HepG2 (cell line): Measurements from ENCODE around the gene BCL11B. TPM values are rescaled to one million over a fixed set of nuclear protein-coding genes. Genes with fewer than 3 reads are reported as not detected.

Source experiments
- ATAC-seq: fragments of 200-7000 bp; cut with Tn5 transposase; 3 replicates; pipeline ENCODE4 v1.9.1; 2020; ENCODE audit warnings: mild to moderate bottlenecking, moderate library complexity
- BruUV-seq: library from RNA; stranded (reverse); fragments of 400-500 nt; replicated peaks from 2 replicates; lab custom pipeline; 2021; lab: Mats Ljungman, UMichigan
- CTCF ChIA-PET: fragments of 300-600 bp; formaldehyde crosslinking; extraction: SDS; loops from one replicate; lab custom pipeline; 2021; ENCODE audit warnings: low total read pairs, inconsistent platforms, low intra/inter-chr PET ratio; lab: Yijun Ruan, JAX
- POLR2A ChIA-PET: fragments of 350-600 bp; sonication (Branson Sonifier 250); formaldehyde crosslinking; loops from one replicate; lab custom pipeline; 2020; ENCODE audit warnings: antibody characterized with exemption, inconsistent platforms; lab: Yijun Ruan, JAX
- DNase-seq: peaks from one replicate; pipeline ENCODE4 v3.0.0-alpha.2; 2015; ENCODE audit warnings: low spot score
- FAIRE-seq: peaks from 3 replicates; lab custom pipeline; 2011; peaks lifted over from hg19 to GRCh38; lab: Jason Lieb, UNC
- H2AFZ ChIP-seq: one replicate; pipeline ENCODE4 v1.6.1; 2011; ENCODE audit warnings: low read length, inconsistent platforms
- H3K27ac ChIP-seq: fragments of 300-600 bp; 3 replicates; pipeline ENCODE4 v1.8.0; 2011; ENCODE audit warnings: mixed run types, mild to moderate bottlenecking, mixed read lengths, low read length, inconsistent platforms; ENCODE audit not compliant: insufficient read depth; ENCODE audit errors: extremely low read length
- H3K27me3 ChIP-seq, 2 experiments: fragments of 200-600 bp in 1 of 2; 2 replicates in 1 of 2; 3 replicates in 1 of 2; pipeline versions ENCODE4 v1.6.0 to v1.8.0; 2011; ENCODE audit warnings: low read length in 2 of 2, mild to moderate bottlenecking in 2 of 2, moderate library complexity in 2 of 2, inconsistent platforms in 1 of 2; ENCODE audit not compliant: insufficient read depth in 2 of 2, control insufficient read depth in 1 of 2
- H3K36me3 ChIP-seq, 2 experiments: fragments of 200-600 bp in 1 of 2; replicated peaks in 1 of 2; 2 replicates in 1 of 2; 3 replicates in 1 of 2; pipeline versions ENCODE4 v1.5.1 to v1.8.0; 2011; ENCODE audit warnings: low read length in 2 of 2, inconsistent platforms in 1 of 2; ENCODE audit not compliant: insufficient read depth in 2 of 2, control insufficient read depth in 1 of 2
- H3K4me1 ChIP-seq: 2 replicates; pipeline ENCODE4 v1.5.1; 2012; ENCODE audit warnings: low read length, inconsistent platforms; ENCODE audit not compliant: insufficient read depth
- H3K4me2 ChIP-seq: 2 replicates; pipeline ENCODE4 v1.6.0; 2011; ENCODE audit warnings: low read depth, low read length, inconsistent platforms
- H3K4me3 ChIP-seq, 3 experiments: fragments of 200-600 bp in 1 of 3; sonication (generic), shearing (Covaris generic) in 1 of 3; replicated peaks in 1 of 3; 2 replicates each; pipeline ENCODE4 v1.5.1; 2011 to 2016; ENCODE audit warnings: low read length in 3 of 3, inconsistent platforms in 2 of 3, low read depth in 2 of 3, mild to moderate bottlenecking in 2 of 3, control low read depth in 1 of 3, mixed read lengths in 1 of 3; ENCODE audit not compliant: insufficient read depth in 1 of 3
- H3K79me2 ChIP-seq: one replicate; pipeline ENCODE4 v1.6.1; 2011; ENCODE audit warnings: low read length, inconsistent platforms; ENCODE audit not compliant: insufficient read depth
- H3K9ac ChIP-seq: 2 replicates; pipeline ENCODE4 v1.6.0; 2011; ENCODE audit warnings: mild to moderate bottlenecking, low read depth, low read length, inconsistent platforms; ENCODE audit not compliant: insufficient read depth
- H3K9me3 ChIP-seq: 2 replicates; pipeline ENCODE4 v1.5.1; 2012; ENCODE audit warnings: mild to moderate bottlenecking, low read length
- H4K20me1 ChIP-seq: 2 replicates; pipeline ENCODE4 v1.6.0; 2011; ENCODE audit warnings: inconsistent platforms, mild to moderate bottlenecking, low read length, moderate library complexity; ENCODE audit not compliant: insufficient read depth
- ARHGAP35 ChIP-seq: sonication (generic); formaldehyde crosslinking; IDR thresholded peaks from 2 replicates; pipeline ENCODE4 v1.9.0; 2022; ENCODE audit warnings: mild to moderate bottlenecking, inconsistent platforms, moderate library complexity, missing genetic modification reagents, borderline replicate concordance
- CHCHD3 ChIP-seq: sonication (generic); formaldehyde crosslinking; IDR thresholded peaks from 2 replicates; pipeline ENCODE4 v1.8.0; 2022; ENCODE audit warnings: mild to moderate bottlenecking, missing genetic modification reagents, moderate library complexity
- GLI4 ChIP-seq: sonication (generic); formaldehyde crosslinking; IDR thresholded peaks from 2 replicates; pipeline ENCODE4 v1.5.1; 2020; ENCODE audit warnings: missing genetic modification reagents, mild to moderate bottlenecking, moderate library complexity, borderline replicate concordance
- KDM6A ChIP-seq: IDR thresholded peaks from 2 replicates; pipeline ENCODE4 v1.6.1; 2016; ENCODE audit warnings: low read depth
- MAF1 ChIP-seq: sonication (generic); formaldehyde crosslinking; IDR thresholded peaks from 2 replicates; pipeline ENCODE4 v1.5.0; 2020; ENCODE audit warnings: missing genetic modification reagents, borderline replicate concordance
- NCOR1 ChIP-seq: fragments of 200-600 bp; sonication (generic); IDR thresholded peaks from 2 replicates; pipeline ENCODE4 v1.7.0; 2017; ENCODE audit warnings: antibody characterized with exemption, low read length, borderline replicate concordance
- POLR2AphosphoS2 ChIP-seq: IDR thresholded peaks from 2 replicates; pipeline ENCODE4 v1.6.1; 2011; ENCODE audit warnings: low read depth, low read length, improper control_type of control experiment
- SP1 ChIP-seq, 2 experiments: fragments of 450-650 bp in 1 of 2; sonication (generic) in 1 of 2; formaldehyde crosslinking in 1 of 2; IDR thresholded peaks; 2 replicates each; pipeline versions ENCODE4 v1.4.0 to v1.6.1; 2016 to 2020; ENCODE audit warnings: missing genetic modification reagents in 1 of 2
- ZBTB7B ChIP-seq: sonication (generic); formaldehyde crosslinking; IDR thresholded peaks from 2 replicates; pipeline ENCODE4 v1.4.0; 2020; ENCODE audit warnings: missing genetic modification reagents
- ZNF274 ChIP-seq: sonication (generic); formaldehyde crosslinking; IDR thresholded peaks from 2 replicates; pipeline ENCODE4 v1.5.1; 2020; ENCODE audit warnings: mild to moderate bottlenecking, missing genetic modification reagents
- ZNF326 ChIP-seq: sonication (generic); formaldehyde crosslinking; IDR thresholded peaks from 2 replicates; pipeline ENCODE4 v1.4.0; 2020; ENCODE audit warnings: missing genetic modification reagents, borderline replicate concordance
- ZNF350 ChIP-seq: sonication (generic); formaldehyde crosslinking; IDR thresholded peaks from 2 replicates; pipeline ENCODE4 v1.4.0; 2020; ENCODE audit warnings: mild to moderate bottlenecking, low read depth, missing genetic modification reagents, borderline replicate concordance
- ZNF703 ChIP-seq: sonication (generic); formaldehyde crosslinking; IDR thresholded peaks from 2 replicates; pipeline ENCODE4 v1.5.1; 2020; ENCODE audit warnings: missing genetic modification reagents, mild to moderate bottlenecking, moderate library complexity, borderline replicate concordance
- WGBS: methylation state at CpG from one replicate; pipeline ENCODE4 v1.1.6; 2017; ENCODE audit warnings: low lambda C conversion rate; 5-methylcytosine and 5-hydroxymethylcytosine counted together
- in situ Hi-C: cut with HindIII; loops from 2 replicates; pipeline ENCODE4 v1.10.0; 2017; ENCODE audit warnings: low pct_unique_long_range_greater_than_20kb; ENCODE audit not compliant: extremely low pct_ligation_motif_present
- intact Hi-C: fragments of 100-400 bp; cut with micrococcal nuclease; formaldehyde crosslinking; loops from one replicate; pipeline ENCODE4 v1.10.0; 2022; ENCODE audit not compliant: unreplicated experiment
- polyA plus RNA-seq, 8 experiments: library from polyadenylated mRNA; depleted of rRNA in 3 of 8; stranded (reverse) in 7 of 8; unstranded in 1 of 8; fragments of >200 nt; fragmentation: Illumina TruSeq in 4 of 8; extraction: Trizol in 4 of 8; gene quantifications; 2 replicates each; pipeline versions ENCODE4 v1.2.1 to v1.2.3, GENCODE V29; 2011 to 2016; ENCODE audit warnings: low read depth in 4 of 8, missing spikeins in 1 of 8, mixed read lengths in 1 of 8; ENCODE audit not compliant: insufficient read depth in 1 of 8
- total RNA-seq, 5 experiments: library from RNA; depleted of rRNA; stranded (reverse); fragments of >200 nt; fragmentation: Illumina TruSeq; extraction: Trizol; gene quantifications; 2 replicates each; pipeline ENCODE4 v1.2.3, GENCODE V29; 2016; ENCODE audit warnings: low read depth in 1 of 5
- TF ChIP-seq, protein P1 (sequence below): IDR thresholded peaks from 2 replicates; pipeline ENCODE4 v1.6.1; 2016; ENCODE audit warnings: low read depth, missing genetic modification reagents, missing compliant biosample characterization
- TF ChIP-seq, protein P2 (sequence below): sonication (generic); formaldehyde crosslinking; IDR thresholded peaks from 2 replicates; pipeline ENCODE4 v1.5.1; 2020; ENCODE audit warnings: missing genetic modification reagents, mild to moderate bottlenecking, borderline replicate concordance

BCL11B gene
- total and polyA plus RNA-seq, 2 of the 13 experiments (the other 11 are each of a cell fraction or from before 2014, with no cell fraction given), result not detected

DNA sequence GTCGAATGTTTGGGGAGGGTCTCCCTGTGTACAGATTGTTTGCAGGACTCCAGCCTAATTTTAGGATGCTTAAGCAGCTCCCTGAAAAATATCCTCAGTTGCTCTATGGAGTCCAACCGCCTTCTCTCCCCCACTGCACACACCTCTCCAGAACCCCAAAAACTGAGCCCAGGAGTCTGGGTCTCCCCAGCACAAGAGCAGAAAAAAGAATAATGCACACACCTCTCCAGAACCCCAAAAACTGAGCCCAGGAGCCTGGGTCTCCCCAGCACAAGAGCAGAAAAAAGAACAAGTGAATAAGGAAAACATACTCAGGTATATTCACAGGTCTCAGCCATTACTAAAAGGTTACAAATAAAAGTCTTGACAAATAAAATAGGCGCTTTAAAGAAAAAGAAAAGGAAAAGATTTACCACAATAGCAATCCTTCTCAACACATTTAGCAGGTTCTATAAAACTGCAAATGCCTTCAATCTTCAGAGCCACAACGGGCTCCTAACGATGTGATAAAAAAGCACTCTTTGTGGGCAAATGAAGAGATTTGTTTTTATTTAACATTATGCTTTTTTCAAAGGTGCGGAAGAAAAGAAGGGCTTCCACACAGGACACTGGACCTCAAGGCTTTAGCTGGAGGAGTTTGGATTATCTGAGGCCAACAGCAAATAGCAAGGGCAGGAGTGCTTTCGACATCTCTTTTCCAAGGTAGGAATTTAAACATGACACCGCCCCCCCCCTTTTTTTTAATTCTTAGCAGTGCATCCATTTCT is 8.2 kb downstream of the BCL11B start (continued):
- no peak for TF ChIP-seq KDM6A (CRISPR knock-in tag)
- no peak for TF ChIP-seq SP1 (IDR thresholded peaks at IDR 0.05)
- no peak for TF ChIP-seq SP1 (CRISPR knock-in tag; IDR thresholded peaks at IDR 0.05)
- TF ChIP-seq CHCHD3 (CRISPR knock-in tag), result no peak
- TF ChIP-seq ARHGAP35 (CRISPR knock-in tag), result no peak
- TF ChIP-seq ZBTB7B (CRISPR knock-in tag), result no peak
- no peak for TF ChIP-seq ZNF326 (CRISPR knock-in tag)

DNA sequence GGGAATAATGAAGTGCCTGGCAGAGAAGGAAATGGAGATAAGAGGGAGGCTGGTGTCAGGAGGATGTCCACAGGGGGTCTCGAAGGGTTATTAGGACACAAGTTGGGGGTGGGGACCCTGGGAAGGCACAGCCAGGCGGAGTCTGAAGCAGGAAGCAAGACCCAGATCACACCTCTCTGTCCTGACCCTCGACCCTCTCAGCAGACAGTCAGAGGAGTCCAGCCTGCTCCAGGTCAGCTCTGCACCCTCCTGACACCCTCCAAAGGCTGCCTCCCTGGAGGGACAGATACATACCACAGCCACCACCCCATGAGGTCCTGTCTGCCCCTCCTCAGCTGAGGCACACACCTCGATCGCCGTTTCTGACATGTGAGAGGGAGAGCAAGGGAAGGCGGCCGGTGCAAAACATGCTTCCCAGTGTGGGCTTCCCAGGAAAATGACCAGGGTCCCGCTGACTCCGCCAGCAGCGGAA is 9.0 kb downstream of the BCL11B start:
- in situ Hi-C loops, result loop anchor here (10.0 to 25.0 kb wide), 3 partner anchors 138 to 1276 kb away; no protein-coding TSS in a partner anchor
- no peak overlapping the region for H3K27ac ChIP-seq
- no peak for TF ChIP-seq ZNF274 (CRISPR knock-in tag)
- no peak for TF ChIP-seq POLR2AphosphoS2
- TF ChIP-seq NCOR1, result no peak
- no peak for TF ChIP-seq ZNF703 (CRISPR knock-in tag)
- TF ChIP-seq, protein P1, sequence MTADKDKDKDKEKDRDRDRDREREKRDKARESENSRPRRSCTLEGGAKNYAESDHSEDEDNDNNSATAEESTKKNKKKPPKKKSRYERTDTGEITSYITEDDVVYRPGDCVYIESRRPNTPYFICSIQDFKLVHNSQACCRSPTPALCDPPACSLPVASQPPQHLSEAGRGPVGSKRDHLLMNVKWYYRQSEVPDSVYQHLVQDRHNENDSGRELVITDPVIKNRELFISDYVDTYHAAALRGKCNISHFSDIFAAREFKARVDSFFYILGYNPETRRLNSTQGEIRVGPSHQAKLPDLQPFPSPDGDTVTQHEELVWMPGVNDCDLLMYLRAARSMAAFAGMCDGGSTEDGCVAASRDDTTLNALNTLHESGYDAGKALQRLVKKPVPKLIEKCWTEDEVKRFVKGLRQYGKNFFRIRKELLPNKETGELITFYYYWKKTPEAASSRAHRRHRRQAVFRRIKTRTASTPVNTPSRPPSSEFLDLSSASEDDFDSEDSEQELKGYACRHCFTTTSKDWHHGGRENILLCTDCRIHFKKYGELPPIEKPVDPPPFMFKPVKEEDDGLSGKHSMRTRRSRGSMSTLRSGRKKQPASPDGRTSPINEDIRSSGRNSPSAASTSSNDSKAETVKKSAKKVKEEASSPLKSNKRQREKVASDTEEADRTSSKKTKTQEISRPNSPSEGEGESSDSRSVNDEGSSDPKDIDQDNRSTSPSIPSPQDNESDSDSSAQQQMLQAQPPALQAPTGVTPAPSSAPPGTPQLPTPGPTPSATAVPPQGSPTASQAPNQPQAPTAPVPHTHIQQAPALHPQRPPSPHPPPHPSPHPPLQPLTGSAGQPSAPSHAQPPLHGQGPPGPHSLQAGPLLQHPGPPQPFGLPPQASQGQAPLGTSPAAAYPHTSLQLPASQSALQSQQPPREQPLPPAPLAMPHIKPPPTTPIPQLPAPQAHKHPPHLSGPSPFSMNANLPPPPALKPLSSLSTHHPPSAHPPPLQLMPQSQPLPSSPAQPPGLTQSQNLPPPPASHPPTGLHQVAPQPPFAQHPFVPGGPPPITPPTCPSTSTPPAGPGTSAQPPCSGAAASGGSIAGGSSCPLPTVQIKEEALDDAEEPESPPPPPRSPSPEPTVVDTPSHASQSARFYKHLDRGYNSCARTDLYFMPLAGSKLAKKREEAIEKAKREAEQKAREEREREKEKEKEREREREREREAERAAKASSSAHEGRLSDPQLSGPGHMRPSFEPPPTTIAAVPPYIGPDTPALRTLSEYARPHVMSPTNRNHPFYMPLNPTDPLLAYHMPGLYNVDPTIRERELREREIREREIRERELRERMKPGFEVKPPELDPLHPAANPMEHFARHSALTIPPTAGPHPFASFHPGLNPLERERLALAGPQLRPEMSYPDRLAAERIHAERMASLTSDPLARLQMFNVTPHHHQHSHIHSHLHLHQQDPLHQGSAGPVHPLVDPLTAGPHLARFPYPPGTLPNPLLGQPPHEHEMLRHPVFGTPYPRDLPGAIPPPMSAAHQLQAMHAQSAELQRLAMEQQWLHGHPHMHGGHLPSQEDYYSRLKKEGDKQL (CRISPR knock-in tag), result no peak
- TF ChIP-seq, protein P2, sequence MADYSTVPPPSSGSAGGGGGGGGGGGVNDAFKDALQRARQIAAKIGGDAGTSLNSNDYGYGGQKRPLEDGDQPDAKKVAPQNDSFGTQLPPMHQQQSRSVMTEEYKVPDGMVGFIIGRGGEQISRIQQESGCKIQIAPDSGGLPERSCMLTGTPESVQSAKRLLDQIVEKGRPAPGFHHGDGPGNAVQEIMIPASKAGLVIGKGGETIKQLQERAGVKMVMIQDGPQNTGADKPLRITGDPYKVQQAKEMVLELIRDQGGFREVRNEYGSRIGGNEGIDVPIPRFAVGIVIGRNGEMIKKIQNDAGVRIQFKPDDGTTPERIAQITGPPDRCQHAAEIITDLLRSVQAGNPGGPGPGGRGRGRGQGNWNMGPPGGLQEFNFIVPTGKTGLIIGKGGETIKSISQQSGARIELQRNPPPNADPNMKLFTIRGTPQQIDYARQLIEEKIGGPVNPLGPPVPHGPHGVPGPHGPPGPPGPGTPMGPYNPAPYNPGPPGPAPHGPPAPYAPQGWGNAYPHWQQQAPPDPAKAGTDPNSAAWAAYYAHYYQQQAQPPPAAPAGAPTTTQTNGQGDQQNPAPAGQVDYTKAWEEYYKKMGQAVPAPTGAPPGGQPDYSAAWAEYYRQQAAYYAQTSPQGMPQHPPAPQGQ, result no peak
- TF ChIP-seq ZNF350 (CRISPR knock-in tag), result no peak
- TF ChIP-seq GLI4, result no peak
- no peak for TF ChIP-seq MAF1

More for the DNA sequence above, 9.0 kb downstream of the BCL11B start:
- ChIA-PET CTCF (no interaction called here), POLR2A (no interaction called here)
- DNase-seq (no peak), ATAC-seq (no peak; the same call in 2 of the 3 replicates), FAIRE-seq (no peak)
- no TSS peak for BruUV-seq
- H4K20me1 ChIP-seq, result no peaks in the 10 kb centered on the region
- H3K9me3 ChIP-seq, result no peaks in the 10 kb centered on the region
- no peaks in the 10 kb centered on the region for H3K36me3 ChIP-seq
- H3K4me2 ChIP-seq, result no peak overlapping the region
- intact Hi-C loops, result loop anchor here (10.0 kb wide), 1 partner anchor 1968 kb away; no protein-coding TSS in a partner anchor
- no peaks in the 10 kb centered on the region for H3K4me1 ChIP-seq
- H3K27me3 ChIP-seq, result peaks cover 9 to 78% of the 10 kb centered on the region in 2 experiments
- H3K9ac ChIP-seq, result no peak overlapping the region
- WGBS, result 11% methylated on average over 2 of the region's 11 CpGs
- H3K79me2 ChIP-seq, result no peaks in the 10 kb centered on the region
- H3K4me3 ChIP-seq, result no peak overlapping the region
- H2AFZ ChIP-seq, result no peak overlapping the region
